Loucy (cell line): ENCODE results near the gene DRICH1.

ENCODE experiments used
- EZH2phosphoT487 ChIP-seq: fragments of 200-600 bp; IDR thresholded peaks from 2 replicates; pipeline ENCODE4 v1.6.1; 2018; ENCODE audit warnings: antibody characterized with exemption, mild to moderate bottlenecking, moderate library complexity, borderline replicate concordance
- TF ChIP-seq, protein P1 (sequence below): fragments of 200-600 bp; sonication (generic); conservative IDR thresholded peaks from 2 replicates; pipeline ENCODE4 v1.5.1; 2014; ENCODE audit warnings: mild to moderate bottlenecking, antibody characterized with exemption, low read length

DNA sequence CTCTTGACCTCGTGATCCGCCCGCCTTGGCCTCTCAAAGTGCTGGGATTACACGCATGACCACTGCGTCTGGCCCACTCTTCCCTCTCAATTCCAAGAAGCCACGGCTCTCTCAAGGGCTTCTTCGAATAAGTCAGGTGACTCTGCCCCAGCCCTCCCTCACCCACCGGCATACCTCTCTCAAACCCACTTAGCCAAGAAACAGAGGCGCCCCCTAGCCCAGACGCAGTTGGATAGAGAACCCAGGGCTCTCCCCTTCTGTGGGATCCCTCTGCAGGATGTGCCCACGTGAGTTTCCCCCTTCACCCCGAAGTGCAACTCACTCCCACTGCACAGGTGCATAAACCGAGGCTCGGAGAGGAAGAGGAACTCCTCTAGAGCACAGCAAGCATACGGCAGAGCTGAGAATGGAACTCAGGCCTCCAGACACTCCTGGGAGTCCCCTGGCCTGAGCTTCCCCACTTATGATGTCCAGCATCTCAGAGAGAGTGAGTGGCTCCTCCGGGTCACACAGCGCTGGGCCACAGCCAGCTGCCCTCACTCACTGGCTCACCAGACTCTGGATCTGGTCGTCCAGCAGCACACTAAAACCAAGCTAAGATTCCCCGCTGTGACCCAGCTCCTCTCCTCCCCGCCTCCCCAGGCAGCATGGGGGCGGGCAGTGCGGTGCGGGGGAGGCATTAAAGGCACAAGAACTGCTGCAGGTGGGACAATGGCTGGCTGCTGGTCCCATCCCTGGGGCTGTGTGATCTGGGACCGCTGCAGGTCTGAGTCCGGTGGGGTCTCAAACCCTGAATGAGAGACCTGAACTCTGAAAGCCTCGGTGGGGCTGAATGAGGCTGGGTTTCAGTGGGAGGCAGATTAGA lies 41.9 kb upstream of the DRICH1 start:
- TF ChIP-seq, protein P1, sequence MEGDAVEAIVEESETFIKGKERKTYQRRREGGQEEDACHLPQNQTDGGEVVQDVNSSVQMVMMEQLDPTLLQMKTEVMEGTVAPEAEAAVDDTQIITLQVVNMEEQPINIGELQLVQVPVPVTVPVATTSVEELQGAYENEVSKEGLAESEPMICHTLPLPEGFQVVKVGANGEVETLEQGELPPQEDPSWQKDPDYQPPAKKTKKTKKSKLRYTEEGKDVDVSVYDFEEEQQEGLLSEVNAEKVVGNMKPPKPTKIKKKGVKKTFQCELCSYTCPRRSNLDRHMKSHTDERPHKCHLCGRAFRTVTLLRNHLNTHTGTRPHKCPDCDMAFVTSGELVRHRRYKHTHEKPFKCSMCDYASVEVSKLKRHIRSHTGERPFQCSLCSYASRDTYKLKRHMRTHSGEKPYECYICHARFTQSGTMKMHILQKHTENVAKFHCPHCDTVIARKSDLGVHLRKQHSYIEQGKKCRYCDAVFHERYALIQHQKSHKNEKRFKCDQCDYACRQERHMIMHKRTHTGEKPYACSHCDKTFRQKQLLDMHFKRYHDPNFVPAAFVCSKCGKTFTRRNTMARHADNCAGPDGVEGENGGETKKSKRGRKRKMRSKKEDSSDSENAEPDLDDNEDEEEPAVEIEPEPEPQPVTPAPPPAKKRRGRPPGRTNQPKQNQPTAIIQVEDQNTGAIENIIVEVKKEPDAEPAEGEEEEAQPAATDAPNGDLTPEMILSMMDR, result no peak
- no peak for TF ChIP-seq EZH2phosphoT487
